ENCODE results near the gene ARFIP1.

GRCh38 chr4:152785639-152786615 is 6.2 kb downstream of the ARFIP1 start:
- TF ChIP-seq CTCF (IDR thresholded peaks at IDR 0.05; ENCODE audit: low read depth, low read length) (no peak), MAX (IDR thresholded peaks at IDR 0.05; ENCODE audit: low read depth, low read length) (no peak), POLR2A (IDR thresholded peaks at IDR 0.05; ENCODE audit: extremely low read depth, insufficient read length) (no peak)
